Measurements from ENCODE around the gene KCNQ1.

Gene KCNQ1

DNA sequence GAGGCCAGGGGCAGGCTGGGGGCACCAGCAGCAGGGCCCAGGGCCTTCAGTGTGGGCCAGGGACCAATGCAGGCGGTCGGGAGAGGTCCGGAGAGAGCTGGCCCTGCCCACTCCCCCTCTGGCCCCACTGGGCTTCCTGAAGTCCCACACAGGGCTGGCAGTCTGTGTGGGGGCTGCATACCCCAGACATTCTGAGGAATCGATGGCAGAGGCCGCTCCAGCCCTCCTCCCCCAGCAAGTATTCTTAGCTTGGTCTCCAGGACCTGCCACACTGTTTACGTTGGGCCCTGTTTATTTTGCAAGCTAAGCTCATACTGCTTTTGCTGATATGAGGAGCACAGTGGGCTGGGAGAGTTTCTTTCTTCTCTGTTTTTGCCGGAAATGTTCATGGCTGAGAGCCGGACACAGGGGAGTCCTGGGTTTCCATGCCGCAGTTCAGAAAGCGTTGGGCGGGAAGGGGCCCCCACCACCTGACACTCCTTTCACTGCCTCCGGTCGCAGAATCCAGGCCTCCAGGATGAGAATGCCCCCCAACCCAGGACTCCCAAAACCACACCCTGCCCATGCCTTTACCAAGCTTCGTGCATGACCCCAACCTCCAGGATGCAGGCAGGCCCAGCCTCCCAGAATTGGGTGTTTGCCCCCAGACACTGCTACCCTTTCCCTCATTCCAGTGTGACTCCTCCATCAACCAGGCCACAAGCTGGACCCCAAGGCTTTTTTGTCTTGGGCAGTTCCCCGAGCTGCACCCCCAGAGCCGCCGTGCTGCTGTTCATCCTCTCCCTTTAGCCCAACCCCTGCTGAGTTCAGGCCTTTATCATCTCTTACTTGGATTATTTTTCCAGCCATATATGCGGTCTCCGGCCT, 336.8 kb downstream of the KCNQ1 start:
- no peak for DNase-seq (ENCODE audit: low read depth)
- TF ChIP-seq, protein P1, sequence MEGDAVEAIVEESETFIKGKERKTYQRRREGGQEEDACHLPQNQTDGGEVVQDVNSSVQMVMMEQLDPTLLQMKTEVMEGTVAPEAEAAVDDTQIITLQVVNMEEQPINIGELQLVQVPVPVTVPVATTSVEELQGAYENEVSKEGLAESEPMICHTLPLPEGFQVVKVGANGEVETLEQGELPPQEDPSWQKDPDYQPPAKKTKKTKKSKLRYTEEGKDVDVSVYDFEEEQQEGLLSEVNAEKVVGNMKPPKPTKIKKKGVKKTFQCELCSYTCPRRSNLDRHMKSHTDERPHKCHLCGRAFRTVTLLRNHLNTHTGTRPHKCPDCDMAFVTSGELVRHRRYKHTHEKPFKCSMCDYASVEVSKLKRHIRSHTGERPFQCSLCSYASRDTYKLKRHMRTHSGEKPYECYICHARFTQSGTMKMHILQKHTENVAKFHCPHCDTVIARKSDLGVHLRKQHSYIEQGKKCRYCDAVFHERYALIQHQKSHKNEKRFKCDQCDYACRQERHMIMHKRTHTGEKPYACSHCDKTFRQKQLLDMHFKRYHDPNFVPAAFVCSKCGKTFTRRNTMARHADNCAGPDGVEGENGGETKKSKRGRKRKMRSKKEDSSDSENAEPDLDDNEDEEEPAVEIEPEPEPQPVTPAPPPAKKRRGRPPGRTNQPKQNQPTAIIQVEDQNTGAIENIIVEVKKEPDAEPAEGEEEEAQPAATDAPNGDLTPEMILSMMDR (IDR thresholded peaks at IDR 0.05; ENCODE audit: insufficient read depth, low read depth, low read length, missing control alignments) = no peak
- H3K4me3 ChIP-seq (ENCODE audit: low read depth, low read length) = no peak overlapping the region

DNA sequence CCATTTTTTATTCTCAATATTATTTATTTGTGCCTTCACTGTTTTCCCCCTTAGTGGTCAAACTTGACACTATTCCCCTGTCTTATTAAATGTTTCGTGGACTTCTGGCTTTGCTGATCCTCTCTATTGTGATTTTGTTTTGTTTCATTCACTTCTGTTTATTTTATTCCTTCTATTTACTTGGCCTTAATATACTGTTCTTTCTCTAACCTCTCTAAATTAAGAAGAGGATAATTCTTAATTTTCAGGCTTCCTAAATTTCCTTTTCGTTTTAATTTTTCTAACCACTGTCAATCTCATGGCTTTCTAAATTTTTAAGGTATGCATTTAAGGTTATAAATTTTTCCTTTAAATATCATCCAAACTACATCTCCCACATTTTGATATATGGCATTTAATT, 338.0 kb downstream of the KCNQ1 start:
- DNase-seq (ENCODE audit: low read depth) = no peak
- TF ChIP-seq, protein P1 (IDR thresholded peaks at IDR 0.05; ENCODE audit: insufficient read depth, low read depth, low read length, missing control alignments) = no peak
- no peak overlapping the region for H3K4me3 ChIP-seq (ENCODE audit: low read depth, low read length)

GRCh38 chr11:2783536-2784082, 338.8 kb downstream of the KCNQ1 start:
- TF ChIP-seq, protein P1 (IDR thresholded peaks at IDR 0.05; ENCODE audit: insufficient read depth, low read depth, low read length, missing control alignments) = no peak
- H3K4me3 ChIP-seq (ENCODE audit: low read depth, low read length) = no peak overlapping the region
- no peak for DNase-seq (ENCODE audit: low read depth)

DNA sequence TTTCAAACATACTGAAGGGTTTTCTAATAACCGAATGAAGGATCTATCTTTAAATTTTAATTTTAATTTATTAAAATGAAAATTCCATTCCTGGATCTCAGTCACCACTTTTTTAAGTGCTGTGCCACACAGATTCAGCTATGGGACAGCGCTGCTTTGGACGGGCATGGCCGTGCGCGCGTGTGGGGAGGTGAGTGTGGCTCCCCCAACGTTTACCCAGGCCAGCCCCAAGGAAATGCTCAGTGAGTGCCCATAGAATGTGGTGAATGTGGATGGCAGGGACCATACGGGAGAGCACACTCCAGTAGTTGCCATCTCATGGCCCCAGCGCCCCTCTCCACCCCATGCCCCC, 343.0 kb downstream of the KCNQ1 start:
- DNase-seq (ENCODE audit: low read depth) = no peak
- TF ChIP-seq, protein P1 (IDR thresholded peaks at IDR 0.05; ENCODE audit: insufficient read depth, low read depth, low read length, missing control alignments) = no peak
- no peak overlapping the region for H3K4me3 ChIP-seq (ENCODE audit: low read depth, low read length)

- H3K4me3 ChIP-seq (ENCODE audit: low read depth, low read length) = no peak overlapping the region
- DNase-seq (ENCODE audit: low read depth) = no peak
- TF ChIP-seq, protein P1 (IDR thresholded peaks at IDR 0.05; ENCODE audit: insufficient read depth, low read depth, low read length, missing control alignments) = no peak
Measured at GRCh38 chr11:2788168-2789071, 343.6 kb downstream of the KCNQ1 start.

DNA sequence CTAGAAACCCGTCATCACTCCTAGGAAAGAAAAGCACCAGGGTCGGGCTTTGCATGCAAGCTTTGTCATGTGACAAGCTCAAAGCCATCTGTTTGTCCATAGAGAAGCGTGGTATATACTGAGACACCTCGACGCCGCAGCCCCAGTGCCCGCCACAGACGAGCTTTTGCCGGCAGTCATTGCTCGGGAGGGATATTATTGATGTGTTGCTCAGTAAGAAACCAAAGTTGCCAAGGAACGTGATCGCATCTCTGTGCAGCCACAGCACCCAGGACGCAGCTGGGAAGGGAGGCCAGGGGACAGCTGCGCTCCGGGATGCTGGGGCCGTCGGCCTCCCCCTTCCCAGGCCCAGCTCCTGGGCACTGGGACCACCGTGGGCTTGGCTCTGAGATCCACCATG, 344.5 kb downstream of the KCNQ1 start:
- no peak overlapping the region for H3K4me3 ChIP-seq (ENCODE audit: low read depth, low read length)
- TF ChIP-seq, protein P1 (IDR thresholded peaks at IDR 0.05; ENCODE audit: insufficient read depth, low read depth, low read length, missing control alignments) = no peak
- no peak for DNase-seq (ENCODE audit: low read depth)
